ENCODE data around the gene WNK3.

The WNK3 gene

DNA sequence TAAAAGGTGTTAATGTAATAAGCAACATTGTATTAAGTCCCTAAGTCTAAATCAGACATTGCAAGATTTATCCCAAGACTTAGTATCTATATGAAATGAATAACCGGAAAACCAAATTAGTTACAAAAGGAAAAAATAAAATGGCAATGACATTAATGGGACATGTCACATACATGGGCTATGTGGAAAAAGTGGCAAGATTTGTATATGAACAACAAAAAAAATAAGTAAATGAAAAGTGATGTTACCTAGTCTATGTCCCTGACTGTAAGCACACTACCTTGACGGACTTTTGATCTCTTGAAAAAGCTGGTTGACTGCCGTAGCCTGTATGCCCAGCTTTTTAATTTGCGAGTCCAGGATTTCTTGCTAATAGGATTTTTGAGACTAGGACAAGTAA lies 119.3 kb downstream of the WNK3 start:
- no peak for DNase-seq (ENCODE audit: low spot score)

DNA sequence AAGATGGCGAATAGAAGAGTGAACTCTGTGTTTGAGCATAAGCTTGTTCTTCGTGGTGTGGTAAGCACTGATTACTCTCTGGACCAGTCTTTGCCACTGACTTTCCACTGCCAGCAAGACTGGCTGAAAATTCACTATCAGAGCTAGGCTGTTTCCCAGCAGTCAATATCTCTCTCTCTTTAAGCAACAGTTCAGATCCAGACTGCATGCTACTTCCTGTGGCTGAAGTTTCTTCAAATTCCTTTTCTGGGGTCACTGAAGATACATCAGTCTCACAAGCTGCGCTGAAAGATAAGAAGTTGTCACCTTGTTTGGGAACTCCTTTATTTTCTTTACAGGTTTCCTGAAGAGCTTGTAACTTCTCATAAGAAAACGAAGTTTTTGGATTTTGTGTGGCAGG lies 120.8 kb downstream of the WNK3 start:
- no peak for DNase-seq (ENCODE audit: low spot score)

DNA sequence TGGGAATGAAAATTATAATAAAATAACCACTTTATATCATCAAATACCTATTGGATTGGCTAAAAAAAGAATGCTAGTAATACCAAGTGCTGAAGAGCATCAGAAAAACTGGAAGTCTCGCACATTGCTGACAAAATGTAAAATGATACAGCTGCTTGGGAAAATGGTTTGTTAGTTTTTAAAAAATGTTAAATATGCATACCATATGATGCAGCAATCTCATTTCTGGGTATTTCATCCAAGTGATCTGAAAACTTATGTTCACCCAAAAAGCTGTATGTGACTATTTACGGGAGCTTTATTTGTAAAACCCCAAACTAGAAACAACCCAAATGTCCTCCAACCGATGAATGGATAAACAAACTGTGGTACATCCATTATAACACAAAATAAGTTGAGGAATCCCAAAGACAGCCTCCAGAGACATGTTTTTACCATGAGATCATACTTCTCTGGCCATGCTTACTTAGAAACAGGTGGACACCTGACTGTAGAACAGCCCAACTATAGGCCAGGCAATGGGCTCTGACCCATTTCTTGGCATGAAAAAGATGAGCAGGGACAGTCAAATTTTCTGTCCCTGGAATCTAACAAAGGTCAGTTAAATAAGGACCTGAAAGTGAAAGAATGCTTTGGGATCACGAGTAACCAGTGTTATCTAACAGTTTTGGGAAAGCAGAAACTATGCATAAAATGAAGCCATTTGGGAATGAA lies 127.3 kb downstream of the WNK3 start:
- peak; percentile 8 for DNase-seq (ENCODE audit: low spot score)

DNA sequence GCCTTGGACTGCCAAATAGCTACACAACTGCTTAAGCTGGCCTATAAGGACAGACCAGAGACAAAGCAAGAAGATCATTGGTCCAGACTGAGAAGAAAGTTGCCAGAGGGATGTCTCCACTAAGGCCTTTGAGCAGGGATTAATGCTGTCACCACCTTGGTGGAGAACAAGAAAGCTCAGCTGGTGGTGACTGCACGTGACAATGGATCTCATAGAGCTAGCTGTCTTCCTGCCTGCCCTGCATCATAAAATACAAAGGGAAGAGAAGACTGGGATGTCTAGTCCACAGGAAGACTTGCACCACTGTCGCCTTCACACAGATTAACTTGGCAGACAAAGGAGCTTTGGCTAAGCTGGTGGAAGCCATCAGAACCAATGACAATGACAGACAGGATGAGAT lies 134.3 kb downstream of the WNK3 start:
- no peak for DNase-seq (ENCODE audit: low spot score)

DNA sequence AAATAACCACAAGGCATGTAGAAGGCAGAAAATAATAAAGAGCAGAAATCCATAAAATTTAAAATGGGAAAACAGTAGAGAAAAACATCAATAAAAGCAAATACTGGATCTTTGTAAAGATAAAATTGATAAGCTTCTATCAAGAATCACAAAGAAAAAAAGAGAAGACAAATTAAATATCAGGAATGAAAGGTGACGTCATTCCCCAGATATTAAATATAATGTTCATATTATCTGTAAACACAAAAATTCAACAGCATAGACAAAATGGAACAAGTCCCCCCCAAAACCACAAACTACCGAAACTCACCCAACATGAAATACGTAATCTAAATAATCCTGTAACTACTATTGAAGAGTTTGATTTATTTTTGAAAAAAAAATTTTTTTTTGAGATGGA lies 144.2 kb downstream of the WNK3 start:
- no peak for DNase-seq (ENCODE audit: low spot score)

DNA sequence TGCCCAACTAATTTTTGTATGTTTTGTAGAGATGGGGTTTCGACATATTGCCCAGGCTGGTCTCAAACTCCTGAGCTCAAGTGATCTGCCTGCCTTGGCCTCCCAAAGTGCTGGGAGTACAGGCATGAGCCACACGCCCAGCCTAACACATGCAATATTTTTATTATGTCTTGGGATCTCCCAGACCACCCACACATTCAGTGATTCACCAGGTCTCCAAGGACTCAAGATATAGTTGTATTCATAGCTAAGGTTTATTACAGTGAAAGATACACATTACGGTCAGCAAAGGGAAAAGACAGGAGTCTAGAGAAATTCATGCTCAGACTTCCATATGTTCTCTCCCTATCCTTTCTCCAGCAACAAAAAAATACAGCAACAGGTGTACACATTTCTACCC lies 149.3 kb downstream of the WNK3 start:
- DNase-seq (ENCODE audit: low spot score), result peak; percentile 10

DNA sequence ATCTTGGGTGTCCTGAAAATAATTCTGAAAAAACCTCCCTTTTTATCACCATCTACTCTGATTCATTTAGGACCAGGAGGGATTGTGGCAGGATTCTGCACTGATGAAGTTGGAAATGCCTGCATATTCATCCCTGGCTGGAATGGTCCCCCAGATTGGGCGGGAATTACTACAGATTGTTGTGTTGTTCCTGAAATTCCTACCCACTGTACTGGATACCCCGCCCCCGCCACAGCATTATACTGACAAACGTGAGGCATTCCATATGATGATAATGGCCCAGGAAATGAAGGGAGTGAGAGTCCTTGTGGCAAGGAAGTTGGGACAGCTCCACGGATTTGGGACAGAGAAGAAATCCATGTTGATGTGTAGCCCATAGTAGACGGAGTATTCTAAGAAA lies 159.6 kb downstream of the WNK3 start:
- no peak for DNase-seq (ENCODE audit: low spot score)

DNA sequence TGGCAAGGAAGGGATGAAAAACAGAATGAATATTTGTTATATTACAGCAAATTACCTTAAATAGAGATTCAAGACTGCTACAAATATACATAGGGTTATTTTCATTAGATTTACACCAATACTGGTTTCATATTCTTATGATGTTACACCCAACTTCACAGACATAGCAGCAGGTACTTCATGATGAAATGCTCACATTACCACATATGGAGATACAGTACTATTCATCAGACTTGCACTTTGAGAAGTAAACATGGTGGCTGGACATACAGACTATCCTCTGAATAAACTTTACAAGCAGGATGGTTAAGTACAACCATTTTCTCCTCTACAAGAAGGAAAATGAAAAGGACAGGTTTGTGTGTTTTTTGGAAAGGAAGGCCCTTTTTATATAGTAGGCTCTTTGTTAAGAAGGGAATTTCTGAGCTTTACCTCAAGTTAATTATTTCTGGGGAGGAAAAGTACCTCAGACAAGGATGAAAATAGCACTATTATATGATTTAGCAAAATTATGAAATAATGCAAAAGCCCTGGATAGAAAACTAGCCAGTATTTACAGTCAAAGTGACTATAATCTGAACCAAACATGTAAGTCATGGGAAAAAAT lies 162.8 kb downstream of the WNK3 start:
- no peak for DNase-seq (ENCODE audit: low spot score)

DNA sequence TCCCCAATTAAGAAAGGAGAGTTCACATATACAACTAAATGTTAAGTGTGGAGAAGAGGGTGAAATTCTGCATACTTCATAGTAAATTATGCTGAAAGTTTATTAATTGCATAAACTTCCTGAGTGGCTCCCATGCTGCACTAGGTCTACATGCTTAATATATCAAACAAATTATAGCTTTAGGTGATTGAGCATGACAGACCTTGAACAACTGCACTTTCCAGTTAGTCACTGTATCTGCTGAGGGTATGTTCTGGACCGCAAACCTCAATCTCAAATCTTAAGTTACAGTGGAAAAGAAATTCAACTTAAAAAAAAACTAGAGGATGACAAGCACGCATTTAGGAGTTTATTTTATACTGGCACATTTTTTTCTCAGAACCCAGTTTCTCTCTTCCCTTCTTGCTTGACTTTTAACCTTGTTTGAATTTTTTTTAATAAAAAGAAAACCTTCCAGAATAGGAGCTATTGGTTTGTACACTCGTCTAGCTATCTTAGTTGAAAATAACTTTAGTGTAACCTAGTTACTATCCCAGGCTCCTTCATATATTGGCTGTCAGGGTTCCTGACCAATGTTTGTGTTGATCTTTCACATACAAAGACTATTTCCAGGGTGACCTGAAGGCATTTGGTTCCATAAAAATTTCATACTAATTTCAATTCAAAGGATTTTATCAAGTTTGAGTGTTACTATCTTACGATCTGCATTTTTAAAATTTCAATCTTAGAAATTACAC lies 164.6 kb downstream of the WNK3 start:
- DNase-seq (ENCODE audit: low spot score), result no peak

DNA sequence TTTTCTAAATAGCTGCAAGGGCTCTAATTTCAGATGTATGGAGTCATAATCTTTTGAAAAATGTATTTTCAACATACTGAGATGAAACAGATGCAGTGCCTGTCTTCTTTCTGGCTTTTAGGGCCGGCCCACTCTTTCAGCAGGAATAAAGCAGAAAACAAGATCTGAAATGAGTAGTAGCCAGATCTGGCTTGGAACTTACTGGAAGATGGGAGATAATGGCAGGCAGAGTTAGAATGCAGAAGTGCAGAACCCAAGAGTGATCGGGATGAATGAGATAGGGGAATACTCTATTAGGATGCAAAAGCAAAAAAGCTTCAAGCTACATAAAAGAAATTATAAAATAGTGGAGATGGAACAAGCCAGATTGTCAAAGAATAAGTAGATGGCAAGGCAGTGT lies 173.4 kb downstream of the WNK3 start:
- DNase-seq (ENCODE audit: low spot score), result no peak

DNA sequence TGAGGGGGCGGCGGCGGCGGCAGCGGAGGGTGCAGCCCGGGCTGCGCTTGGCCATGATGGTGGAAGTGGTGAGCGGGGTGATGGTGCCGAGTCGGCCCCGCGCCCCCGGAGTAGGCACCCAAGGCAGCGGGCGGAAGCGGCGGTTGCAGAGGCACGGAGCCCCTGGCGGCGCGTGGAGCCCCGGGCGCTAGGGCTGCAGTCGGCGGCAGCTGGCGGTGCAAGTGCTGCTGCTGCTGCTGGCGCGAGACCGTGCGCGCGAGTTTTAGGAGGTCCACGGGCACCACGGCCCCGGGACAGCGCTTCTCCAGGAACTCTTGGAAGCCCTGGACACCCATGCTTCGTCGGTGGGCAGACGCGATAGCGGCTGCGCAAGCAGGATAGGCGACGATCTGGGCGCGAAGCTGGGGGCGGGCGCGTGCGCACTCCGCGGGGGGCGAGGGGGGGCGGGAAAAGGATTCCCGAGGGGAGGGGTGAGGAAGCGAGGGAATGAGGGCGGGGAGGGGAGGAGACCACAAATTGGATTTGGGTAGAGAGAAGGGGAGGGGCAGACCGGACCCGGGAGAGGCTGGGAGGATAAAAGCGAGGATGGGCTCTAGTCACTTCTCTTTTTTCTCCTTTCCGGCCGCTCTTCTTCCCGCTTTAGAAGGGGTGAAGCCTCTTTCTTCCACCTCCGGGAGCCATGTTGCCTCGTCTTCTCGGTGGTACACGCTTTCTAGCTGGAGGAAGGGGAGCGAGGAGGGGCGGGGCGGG lies 174.8 kb downstream of the WNK3 start, which contains the start of gene FAM120C:
FAM120C (minus strand) TSS at position 391 of the 750 bp plus-strand sequence; CDS start at position 335, 56 bp downstream.
- DNase-seq (ENCODE audit: low spot score), result peak; percentile 75

DNA sequence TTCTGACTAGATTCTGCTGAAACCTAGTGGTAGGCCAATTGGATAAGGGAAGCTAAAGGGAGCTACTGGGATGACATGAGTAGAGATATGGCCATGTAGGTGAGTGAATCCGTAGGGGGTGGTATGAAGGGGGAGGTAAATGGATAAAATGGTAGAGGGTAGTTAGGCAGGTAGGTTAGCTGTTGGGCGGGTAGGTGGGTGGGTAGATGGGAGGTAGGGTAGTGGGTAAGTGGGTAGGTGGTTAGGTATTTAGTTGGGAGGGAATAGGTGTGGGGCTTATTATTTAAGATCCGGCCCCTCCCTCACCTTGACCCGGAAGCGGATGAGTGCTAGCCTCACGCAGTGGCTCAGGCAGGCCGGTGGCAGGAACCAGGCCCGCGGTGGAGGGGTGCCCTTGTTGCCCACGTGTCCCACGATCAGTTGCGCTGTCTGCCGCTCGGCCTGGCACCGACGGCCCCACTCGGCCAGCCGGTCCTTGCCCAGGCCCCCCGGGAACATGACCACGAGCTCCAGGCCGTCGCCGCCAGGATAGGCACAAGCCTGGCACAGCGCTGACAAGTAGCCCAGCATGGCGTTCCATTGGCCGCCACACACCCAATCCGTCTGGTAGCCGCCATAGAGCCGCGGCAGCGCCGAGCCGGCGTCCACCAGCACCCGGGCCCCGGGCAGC lies 175.5 kb downstream of the WNK3 start:
- DNase-seq (ENCODE audit: low spot score), result peak; percentile 23

DNA sequence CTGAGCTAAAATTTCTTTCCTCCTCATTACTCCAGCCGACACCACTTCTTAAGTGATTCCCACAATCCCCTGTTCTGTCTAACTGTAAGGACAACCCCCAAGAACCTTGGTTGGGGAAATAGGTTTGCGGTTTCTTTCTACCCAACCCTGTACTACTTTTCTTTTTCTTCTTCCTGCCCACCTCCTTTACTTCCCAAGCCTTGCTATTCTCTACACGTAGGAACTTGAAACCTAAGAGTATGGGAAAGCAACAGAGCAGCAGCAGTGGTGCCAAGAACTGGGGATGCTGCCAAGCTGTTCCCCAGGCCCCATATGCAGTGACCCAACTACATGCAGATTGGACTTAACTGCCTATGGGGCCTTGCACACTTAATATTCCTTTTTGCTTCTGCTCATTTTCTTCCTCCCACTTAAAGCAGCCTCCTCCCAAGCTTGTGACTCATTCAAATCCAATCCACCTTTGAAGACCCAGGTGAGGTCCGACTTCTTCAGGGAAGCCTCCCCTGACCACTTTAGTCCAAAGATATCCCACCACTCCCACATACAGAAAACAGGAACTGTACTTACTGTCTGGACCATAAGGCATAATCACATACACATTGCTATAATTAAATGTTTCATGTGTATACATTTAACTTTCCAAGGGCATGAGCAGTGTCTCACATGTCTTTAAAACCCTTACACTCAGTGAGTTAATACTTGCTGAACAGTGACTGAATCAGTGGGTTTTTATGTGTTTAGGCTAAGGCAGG lies 176.5 kb downstream of the WNK3 start:
- no peak for DNase-seq (ENCODE audit: low spot score)

DNA sequence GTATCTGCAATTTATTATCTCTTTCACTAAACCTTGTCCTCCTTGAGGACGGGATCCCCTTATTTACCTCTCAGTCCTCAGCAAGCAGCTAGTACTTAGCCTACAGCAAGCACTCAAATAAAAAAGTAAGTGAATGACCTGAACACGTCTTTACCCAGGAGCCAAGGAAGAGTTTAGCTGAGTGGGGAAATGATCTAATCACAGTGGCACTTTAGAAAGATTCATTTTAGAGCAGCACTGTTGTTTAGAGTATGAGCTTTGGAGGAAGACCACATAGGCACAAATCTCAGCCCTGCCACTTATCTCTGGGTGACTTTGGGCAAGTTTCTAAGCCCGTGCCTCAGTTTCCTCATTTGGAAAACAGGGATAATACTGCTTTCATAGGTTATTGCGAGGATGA lies 177.4 kb downstream of the WNK3 start:
- DNase-seq (ENCODE audit: low spot score), result peak; percentile 11

DNA sequence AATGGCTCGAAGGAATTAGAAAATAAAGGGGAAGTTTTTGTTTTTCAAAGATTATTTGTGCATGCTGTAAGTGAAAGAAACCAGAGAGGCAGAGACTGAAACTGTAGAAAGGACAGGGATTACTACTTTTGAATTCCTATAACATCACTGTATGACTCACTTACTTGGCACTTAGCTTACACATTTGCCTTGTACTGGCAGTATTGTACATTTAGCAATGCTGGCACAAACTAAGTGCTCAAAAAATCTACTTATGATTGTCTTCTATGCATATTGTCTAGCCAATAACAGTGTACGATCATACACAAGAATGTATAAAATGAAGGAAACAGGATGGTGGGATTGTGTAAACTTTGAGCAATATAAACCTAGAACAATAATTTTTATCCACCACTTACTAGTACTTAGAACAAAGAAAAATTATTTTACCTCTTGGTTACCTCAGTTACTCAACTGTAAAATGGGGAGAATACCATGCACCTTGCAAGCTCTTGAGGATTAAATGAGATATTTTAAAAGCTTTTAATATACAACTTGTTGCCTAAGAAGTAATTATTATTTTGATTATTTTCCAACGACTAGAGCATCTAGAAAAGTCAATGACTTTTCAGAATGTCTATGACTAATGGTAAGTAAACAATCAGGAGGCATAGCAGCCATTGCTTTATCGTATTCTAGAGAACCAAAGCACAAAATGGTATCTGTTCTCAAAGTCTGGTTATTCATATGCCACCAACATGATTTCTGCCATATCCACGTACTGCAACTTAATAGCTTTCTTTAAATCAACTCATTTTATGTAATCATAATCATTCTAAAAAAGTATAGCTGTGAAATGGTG lies 179.5 kb downstream of the WNK3 start:
- DNase-seq (ENCODE audit: low spot score), result peak; percentile 50

DNA sequence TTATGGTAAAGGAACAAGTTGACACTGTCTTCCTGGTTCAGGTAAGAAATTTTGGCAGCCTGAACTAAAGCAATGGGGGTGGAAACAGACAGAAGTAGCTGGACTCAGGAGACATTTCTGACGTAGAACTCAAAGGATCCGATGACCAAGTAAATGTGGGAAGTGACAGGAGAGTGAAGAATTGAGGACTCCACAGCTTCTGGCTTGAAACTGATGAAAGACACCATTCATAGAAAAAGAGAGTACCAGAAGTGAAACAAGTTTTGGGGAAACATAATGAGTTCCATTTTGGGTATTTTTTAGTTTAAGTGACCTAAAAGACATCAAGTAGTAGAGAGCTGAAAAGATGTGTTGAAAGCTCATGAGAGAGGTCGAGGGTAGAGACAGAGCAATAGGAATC lies 180.5 kb downstream of the WNK3 start:
- no peak for DNase-seq (ENCODE audit: low spot score)

DNA sequence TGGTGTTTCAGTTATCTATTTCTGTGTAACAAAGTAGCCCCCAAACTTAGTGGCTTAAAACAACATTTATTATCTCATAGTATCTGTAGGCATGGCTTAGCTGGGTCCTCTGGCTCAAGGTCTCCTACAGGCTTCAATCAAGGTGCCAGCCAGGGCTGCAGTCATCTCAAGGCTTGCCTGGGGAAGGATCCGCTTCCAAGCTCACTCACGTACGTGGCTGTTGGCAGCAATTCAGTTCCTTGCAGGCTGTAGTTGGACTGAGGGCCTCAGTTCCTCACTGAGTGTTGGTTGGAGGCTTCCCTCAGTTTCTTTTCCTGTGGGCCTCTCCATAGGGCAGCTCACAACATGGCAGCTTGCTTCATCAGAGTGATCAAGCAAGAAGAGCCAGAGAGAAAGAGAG lies 184.1 kb downstream of the WNK3 start:
- no peak for DNase-seq (ENCODE audit: low spot score)

DNA sequence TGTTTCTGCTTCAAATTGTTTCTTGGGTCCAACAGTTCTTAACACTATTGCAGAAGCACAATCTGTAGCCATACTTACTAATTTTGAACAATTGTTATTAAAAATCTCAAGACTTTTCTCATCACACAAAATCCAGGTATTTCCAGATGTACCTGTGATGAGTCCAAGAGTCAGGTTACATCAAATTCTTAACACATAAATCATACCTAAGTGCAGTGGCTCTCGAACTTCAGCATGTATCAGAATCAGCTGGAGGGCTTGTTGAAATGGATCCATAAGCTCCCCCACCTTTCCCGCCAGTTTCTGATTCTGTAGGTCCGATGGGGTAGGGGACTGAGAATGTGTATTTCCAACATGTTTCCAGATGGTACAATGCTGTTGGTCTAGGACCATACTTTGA lies 185.4 kb downstream of the WNK3 start:
- no peak for DNase-seq (ENCODE audit: low spot score)

DNA sequence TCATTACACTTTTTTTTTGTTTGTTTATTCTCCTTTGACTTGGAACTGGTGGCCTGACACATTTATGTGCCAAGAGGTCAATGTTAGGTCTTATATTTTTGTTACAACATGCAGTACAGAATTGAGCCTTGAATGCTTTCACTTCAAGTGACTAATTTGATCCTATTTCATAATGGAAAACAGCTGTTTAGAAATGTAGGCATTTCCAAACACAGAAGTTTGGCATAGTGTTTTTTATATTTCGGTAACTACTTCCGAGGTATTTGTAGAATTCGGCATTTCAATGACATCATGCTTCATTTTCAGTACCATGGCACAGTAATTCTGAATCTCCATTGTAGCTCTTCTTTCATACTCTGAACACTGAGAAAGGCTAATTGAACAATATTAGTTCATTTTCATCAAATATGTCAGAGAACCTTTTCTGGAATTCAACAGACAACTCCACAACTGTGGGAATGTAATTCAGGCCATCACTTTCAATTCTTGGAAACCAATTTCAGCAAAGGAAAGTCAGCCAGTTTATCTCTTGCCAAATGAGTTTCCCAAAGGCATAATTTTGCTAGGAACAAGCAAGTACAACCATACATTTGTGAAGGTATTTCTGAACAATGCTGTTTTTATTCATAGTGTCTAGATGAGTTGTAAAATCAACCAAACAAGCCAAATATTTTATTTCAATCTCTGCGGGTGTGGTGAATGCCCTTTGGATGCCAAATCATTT lies 186.2 kb downstream of the WNK3 start:
- DNase-seq (ENCODE audit: low spot score), result no peak

DNA sequence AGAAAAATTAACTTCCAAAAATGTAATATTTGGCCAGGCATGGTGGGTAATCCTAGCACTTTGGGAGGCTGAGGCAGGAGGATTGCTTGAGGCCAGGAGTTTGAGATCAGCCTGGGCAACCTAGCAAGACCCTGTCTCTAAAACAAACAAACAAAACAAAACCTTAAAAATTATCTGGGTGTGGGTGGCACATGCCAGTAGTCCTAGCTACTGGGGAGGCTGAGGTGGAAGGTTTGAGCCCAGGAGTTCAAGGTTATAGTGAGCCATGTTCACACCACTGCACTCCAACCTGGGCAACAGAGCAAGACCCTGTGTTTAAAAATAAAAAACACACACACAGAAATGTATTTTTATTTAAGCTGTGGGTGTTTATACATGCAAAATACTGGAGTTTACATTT lies 186.8 kb downstream of the WNK3 start:
- DNase-seq (ENCODE audit: low spot score), result no peak

Data from hepatic stellate cell (primary cell).